Fibroblast of skin of scalp (primary cell): ENCODE results near the gene ZNF438.
"Not testable (repeated sequence)": the region's sequence is repeated elsewhere in the genome, so short reads cannot be mapped to it uniquely, and the experiment has no call there.

ENCODE experiments used
- DNase-seq: peaks from one replicate; pipeline ENCODE4 v3.0.0-alpha.2; 2013

The ZNF438 gene

GRCh38 chr10:30984563-30985328 is 46.9 kb downstream of the ZNF438 start:
- peak; percentile 44 for DNase-seq

GRCh38 chr10:30983209-30983608 is 48.5 kb downstream of the ZNF438 start:
- DNase-seq, result not testable (repeated sequence)

GRCh38 chr10:30980951-30981616 is 50.6 kb downstream of the ZNF438 start:
- no peak for DNase-seq

DNA sequence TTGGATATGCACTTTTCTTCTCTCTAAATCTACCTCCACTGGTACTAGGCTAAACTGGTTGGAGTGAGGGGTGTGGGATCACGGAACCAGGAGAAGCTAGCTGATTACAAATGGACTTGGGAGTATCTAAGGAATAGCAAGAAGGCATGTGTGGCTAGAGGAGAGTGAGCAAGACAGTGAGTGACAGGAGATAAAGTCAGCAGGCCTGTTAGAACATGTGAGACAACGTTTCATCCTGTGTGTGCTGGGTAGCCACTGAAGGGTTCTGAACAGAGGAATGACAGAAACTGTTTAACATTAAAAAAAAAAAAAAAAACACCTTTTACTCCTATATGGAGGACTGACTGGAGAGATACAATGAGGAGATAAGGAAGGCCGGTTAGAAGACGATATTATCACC is 51.7 kb downstream of the ZNF438 start:
- DNase-seq, result no peak

DNA sequence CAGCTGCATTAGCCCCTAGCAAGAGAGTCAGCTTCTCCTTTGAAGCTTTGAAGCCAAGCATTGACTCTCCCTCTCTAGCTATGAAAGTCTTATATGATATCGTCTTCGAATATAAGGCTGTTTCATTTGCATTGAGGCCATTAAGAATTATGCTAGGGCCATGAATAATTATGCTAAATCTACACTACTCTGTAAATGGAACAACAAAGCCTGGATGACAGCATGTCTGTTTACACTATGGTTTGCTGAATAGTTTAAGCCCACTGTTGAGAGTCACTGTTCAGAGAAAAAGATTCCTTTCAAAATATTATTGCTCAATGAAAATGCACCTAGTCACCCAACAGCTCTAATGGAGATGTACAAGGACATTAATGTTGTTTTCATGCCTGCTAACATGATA is 52.8 kb downstream of the ZNF438 start:
- DNase-seq, result no peak

- no peak for DNase-seq
Observed at GRCh38 chr10:30977385-30977784, 54.3 kb downstream of the ZNF438 start.

- DNase-seq, result no peak
Observed at GRCh38 chr10:30974773-30975415, 56.8 kb downstream of the ZNF438 start.

DNA sequence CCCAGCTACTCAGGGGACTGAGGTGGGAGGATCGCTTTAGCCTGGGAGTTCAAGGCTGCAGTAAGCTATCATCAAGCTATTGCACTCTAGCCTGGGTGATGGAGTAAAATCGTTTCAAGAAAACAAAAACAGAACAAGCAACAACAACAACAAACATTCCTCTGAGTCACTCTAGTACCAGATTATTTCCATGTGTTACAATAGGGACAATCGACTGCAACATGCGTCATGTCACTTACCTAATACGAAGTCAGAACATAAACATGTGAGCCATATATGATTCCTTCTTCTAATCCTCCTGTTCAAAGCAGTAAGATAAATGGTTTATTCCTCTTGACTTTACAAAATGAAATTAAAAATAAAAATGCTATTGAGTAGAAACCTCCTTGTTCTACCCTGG is 57.3 kb downstream of the ZNF438 start:
- no peak for DNase-seq

GRCh38 chr10:30973737-30974136 is 57.9 kb downstream of the ZNF438 start:
- DNase-seq, result no peak

DNA sequence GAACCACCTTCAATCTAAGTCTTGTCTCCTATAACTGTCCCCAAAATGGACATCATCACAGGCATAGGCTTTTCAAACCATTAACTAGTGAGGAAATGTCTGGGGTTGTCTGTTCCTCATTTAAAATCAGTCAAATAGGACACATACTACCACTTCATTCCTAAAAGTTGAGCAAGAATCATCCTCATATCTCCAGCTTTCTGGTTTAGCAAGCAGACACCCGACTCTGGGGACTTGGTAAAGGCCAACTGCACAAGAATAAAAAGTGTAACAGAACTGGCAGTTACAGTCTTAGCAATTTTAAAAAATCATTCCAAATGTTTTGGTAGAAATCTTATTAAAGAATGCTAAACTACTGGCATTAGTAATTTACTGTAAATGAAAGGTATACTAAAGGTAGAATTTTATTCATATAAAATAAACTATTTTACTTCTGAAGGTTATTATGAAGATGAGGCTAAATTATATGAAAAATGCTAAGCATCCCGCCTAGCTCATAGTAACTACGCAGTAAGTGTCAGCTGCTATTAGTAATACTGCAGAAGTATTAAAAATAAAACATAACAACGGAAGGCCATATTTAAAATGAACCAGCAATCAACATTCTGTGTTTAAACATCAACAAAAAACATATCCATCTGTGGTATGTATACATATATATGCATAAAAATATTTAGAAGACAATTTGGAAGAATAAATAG is 60.8 kb downstream of the ZNF438 start:
- peak; percentile 65 for DNase-seq

DNA sequence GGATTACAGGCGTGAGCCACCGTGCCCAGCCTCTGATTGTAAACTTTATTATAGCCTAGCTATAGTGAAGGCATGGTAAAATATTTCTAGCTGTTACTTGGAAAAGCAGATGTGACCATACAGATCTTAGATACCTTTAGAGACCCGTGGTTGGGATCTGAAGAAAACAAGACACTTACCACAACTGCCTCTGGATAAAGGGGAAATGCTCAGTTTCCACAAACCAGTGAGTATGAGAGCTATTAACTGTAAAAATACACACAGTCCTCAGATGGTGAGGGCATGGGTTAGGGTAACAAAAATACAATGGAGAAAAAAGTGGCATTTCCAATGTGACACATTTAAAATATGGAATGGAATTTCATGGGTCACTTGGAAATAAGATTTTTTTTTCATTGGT is 63.0 kb downstream of the ZNF438 start:
- DNase-seq, result no peak

GRCh38 chr10:30967650-30968410 is 63.8 kb downstream of the ZNF438 start:
- no peak for DNase-seq

GRCh38 chr10:30963992-30964930 is 67.4 kb downstream of the ZNF438 start:
- DNase-seq, result no peak

GRCh38 chr10:30962522-30962921 is 69.1 kb downstream of the ZNF438 start:
- DNase-seq, result no peak

GRCh38 chr10:30959836-30960210 is 71.8 kb downstream of the ZNF438 start:
- no peak for DNase-seq

- not testable (repeated sequence) for DNase-seq
Observed at GRCh38 chr10:30949218-30949617, 82.4 kb downstream of the ZNF438 start.

- DNase-seq, result no peak
Observed at GRCh38 chr10:30944005-30944404, 87.7 kb downstream of the ZNF438 start.

DNA sequence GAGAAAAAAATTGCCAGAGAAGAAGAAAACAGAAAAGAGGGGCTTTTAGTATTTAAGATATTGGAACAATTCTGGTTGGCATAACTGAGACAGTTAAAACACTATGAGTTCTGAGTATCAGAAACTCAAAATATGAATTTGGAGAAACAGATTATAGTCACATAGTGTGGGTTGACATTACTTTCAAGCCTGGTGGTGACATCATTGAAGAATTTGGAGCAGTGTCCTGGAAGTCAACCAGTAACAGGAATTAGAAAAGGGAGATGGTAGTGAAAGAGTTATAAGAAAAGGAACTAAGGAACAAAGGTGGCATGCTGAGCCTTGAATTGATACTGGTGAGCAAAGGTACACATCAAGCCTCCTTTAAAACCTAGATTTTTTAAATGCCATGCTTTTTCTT is 88.2 kb downstream of the ZNF438 start:
- no peak for DNase-seq

DNA sequence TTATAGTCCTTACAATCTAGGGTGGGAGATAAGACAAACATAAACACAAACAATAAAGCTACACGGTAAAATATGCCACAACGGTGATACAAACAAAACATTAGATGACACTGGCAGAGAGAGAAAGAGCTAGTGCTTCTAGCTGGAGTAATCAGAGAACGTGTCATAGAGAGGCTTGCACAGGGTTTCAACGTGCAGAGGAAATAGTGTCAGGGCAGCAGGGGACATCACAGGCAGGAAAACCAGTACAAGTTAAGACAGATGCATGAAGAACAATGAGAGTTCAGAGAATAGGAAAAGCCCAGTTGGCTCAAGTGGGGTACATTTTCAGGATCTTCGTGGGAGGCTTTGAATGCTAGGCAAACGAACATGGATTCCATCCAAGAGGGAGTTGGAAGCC is 91.4 kb downstream of the ZNF438 start:
- no peak for DNase-seq

GRCh38 chr10:30939643-30940251 is 91.9 kb downstream of the ZNF438 start:
- DNase-seq, result no peak

- DNase-seq, result no peak
Observed at GRCh38 chr10:30935078-30935477, 96.6 kb downstream of the ZNF438 start.
